OCI-LY1 (cell line): ENCODE measurements around the gene CDH13.

Experiments
- H2AFZ ChIP-seq: fragments of 200-600 bp; sonication (generic), shearing (Covaris generic); 2 replicates; pipeline ENCODE4 v1.6.0; 2014; ENCODE audit warnings: antibody characterized with exemption, mild to moderate bottlenecking, low read length
- H3F3A ChIP-seq: fragments of 200-600 bp; sonication (generic), shearing (Covaris generic); 2 replicates; pipeline ENCODE4 v1.6.0; 2014; ENCODE audit warnings: mild to moderate bottlenecking, antibody characterized with exemption, low read length, moderate library complexity; ENCODE audit not compliant: insufficient read depth
- H3K27ac ChIP-seq: fragments of 200-600 bp; sonication (generic); 2 replicates; pipeline ENCODE4 v1.5.1; 2014; ENCODE audit warnings: low read length, mixed run types, mild to moderate bottlenecking, low read depth; ENCODE audit not compliant: poor library complexity, severe bottlenecking
- H3K27me3 ChIP-seq: fragments of 200-600 bp; sonication (generic); 2 replicates; pipeline ENCODE4 v1.6.0; 2014; ENCODE audit warnings: antibody characterized with exemption, mild to moderate bottlenecking, low read length, moderate library complexity; ENCODE audit not compliant: insufficient read depth
- H3K36me3 ChIP-seq: fragments of 200-600 bp; sonication (generic); 2 replicates; pipeline ENCODE4 v1.6.1; 2014; ENCODE audit warnings: mild to moderate bottlenecking, antibody characterized with exemption, low read length, moderate library complexity, mixed read lengths; ENCODE audit not compliant: insufficient read depth
- H3K4me1 ChIP-seq: fragments of 200-600 bp; sonication (generic); 2 replicates; pipeline ENCODE4 v1.5.1; 2014; ENCODE audit warnings: mild to moderate bottlenecking, low read length, moderate library complexity; ENCODE audit not compliant: insufficient read depth, severe bottlenecking
- H3K4me2 ChIP-seq: fragments of 200-600 bp; sonication (generic), shearing (Covaris generic); 2 replicates; pipeline ENCODE4 v1.6.1; 2014; ENCODE audit warnings: low read length
- H3K4me3 ChIP-seq: fragments of 200-600 bp; sonication (generic); 2 replicates; pipeline ENCODE4 v1.5.1; 2014; ENCODE audit warnings: low read length, low read depth, mild to moderate bottlenecking, mixed read lengths; ENCODE audit not compliant: poor library complexity, severe bottlenecking
- H3K79me2 ChIP-seq: fragments of 200-600 bp; shearing (Covaris generic); 2 replicates; pipeline ENCODE4 v1.6.1; 2016; ENCODE audit warnings: mixed run types, low read length, mixed read lengths; ENCODE audit not compliant: insufficient read depth
- H3K9ac ChIP-seq: fragments of 200-600 bp; sonication (generic), shearing (Covaris generic); 2 replicates; pipeline ENCODE4 v1.6.1; 2014; ENCODE audit warnings: mild to moderate bottlenecking, low read length, mixed read lengths
- H3K9me2 ChIP-seq: fragments of 200-600 bp; sonication (generic), shearing (Covaris generic); 2 replicates; pipeline ENCODE4 v1.6.1; 2014; ENCODE audit warnings: low read depth, mild to moderate bottlenecking, low read length, mixed read lengths
- H3K9me3 ChIP-seq: fragments of 200-600 bp; shearing (Covaris generic); 2 replicates; pipeline ENCODE4 v1.6.1; 2014; ENCODE audit warnings: low read length, mixed read lengths
- H4K20me1 ChIP-seq: fragments of 200-600 bp; sonication (generic), shearing (Covaris generic); 2 replicates; pipeline ENCODE4 v1.6.0; 2016; ENCODE audit warnings: mild to moderate bottlenecking, low read length; ENCODE audit not compliant: insufficient read depth
- CTCF ChIP-seq: fragments of 200-600 bp; sonication (generic), shearing (Covaris generic); IDR thresholded peaks from 2 replicates; pipeline ENCODE4 v1.5.1; 2017; ENCODE audit warnings: mild to moderate bottlenecking, antibody characterized with exemption, low read length, moderate library complexity, mixed read lengths
- EZH2 ChIP-seq: fragments of 200-600 bp; sonication (generic), shearing (Covaris generic); IDR thresholded peaks from 2 replicates; pipeline ENCODE4 v1.8.0; 2017; ENCODE audit warnings: borderline replicate concordance, mixed run types, mild to moderate bottlenecking, antibody characterized with exemption, low read length, moderate library complexity, mixed read lengths

Gene CDH13

DNA sequence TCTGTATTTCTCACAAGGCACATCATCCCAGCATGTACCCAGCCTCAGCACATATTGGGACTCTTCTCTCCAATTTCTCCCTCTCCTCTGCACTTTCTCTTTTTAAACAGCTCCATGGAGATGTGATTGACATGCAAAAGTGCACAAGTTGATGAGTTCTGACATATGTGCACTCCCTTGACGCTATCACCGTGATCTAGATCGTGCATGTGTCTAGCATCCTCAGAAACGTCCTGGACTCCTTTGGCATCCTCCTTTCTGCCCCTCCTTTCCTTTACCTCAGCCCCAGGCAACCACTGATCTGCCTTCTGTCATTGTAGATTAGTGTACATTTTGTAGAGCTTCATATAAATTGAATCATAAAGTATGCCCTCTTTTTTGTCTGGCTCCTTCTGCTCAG, 1073.0 kb downstream of the CDH13 start:
- no peak overlapping the region for H3K9ac ChIP-seq
- H3K9me2 ChIP-seq, result no peaks in the 10 kb centered on the region
- no peaks in the 10 kb centered on the region for H3F3A ChIP-seq
- no peaks in the 10 kb centered on the region for H3K27me3 ChIP-seq
- no peaks in the 10 kb centered on the region for H3K79me2 ChIP-seq
- H3K9me3 ChIP-seq, result no peaks in the 10 kb centered on the region
- no peak for TF ChIP-seq CTCF
- TF ChIP-seq EZH2, result no peak
- no peaks in the 10 kb centered on the region for H4K20me1 ChIP-seq
- H2AFZ ChIP-seq, result no peak overlapping the region
- H3K4me2 ChIP-seq, result no peak overlapping the region
- no peak overlapping the region for H3K4me3 ChIP-seq
- no peaks in the 10 kb centered on the region for H3K4me1 ChIP-seq
- H3K27ac ChIP-seq, result no peak overlapping the region
- H3K36me3 ChIP-seq, result no peaks in the 10 kb centered on the region

GRCh38 chr16:83700918-83701317, 1074.1 kb downstream of the CDH13 start:
- no peak overlapping the region for H3K4me3 ChIP-seq
- H3F3A ChIP-seq, result no peaks in the 10 kb centered on the region
- H3K79me2 ChIP-seq, result no peaks in the 10 kb centered on the region
- H3K4me1 ChIP-seq, result no peaks in the 10 kb centered on the region
- no peak for TF ChIP-seq EZH2
- no peak for TF ChIP-seq CTCF
- no peaks in the 10 kb centered on the region for H3K27me3 ChIP-seq
- H3K36me3 ChIP-seq, result no peaks in the 10 kb centered on the region
- no peaks in the 10 kb centered on the region for H4K20me1 ChIP-seq
- H3K9me3 ChIP-seq, result no peaks in the 10 kb centered on the region
- H3K4me2 ChIP-seq, result no peak overlapping the region
- H3K9ac ChIP-seq, result no peak overlapping the region
- no peak overlapping the region for H3K27ac ChIP-seq
- H3K9me2 ChIP-seq, result no peaks in the 10 kb centered on the region
- H2AFZ ChIP-seq, result no peak overlapping the region

- Histone ChIP-seq H3K9ac (no peak overlapping the region), H3F3A (no peaks in the 10 kb centered on the region), H3K4me1 (no peaks in the 10 kb centered on the region), H3K27me3 (no peaks in the 10 kb centered on the region), H3K9me2 (no peaks in the 10 kb centered on the region), H3K79me2 (no peaks in the 10 kb centered on the region), H4K20me1 (no peaks in the 10 kb centered on the region), H3K4me2 (no peak overlapping the region), H3K9me3 (no peaks in the 10 kb centered on the region), H3K4me3 (no peak overlapping the region), H3K27ac (no peak overlapping the region), H2AFZ (no peak overlapping the region), H3K36me3 (no peaks in the 10 kb centered on the region)
- no peak for TF ChIP-seq EZH2
Measured at GRCh38 chr16:83701494-83701893, 1074.7 kb downstream of the CDH13 start.

DNA sequence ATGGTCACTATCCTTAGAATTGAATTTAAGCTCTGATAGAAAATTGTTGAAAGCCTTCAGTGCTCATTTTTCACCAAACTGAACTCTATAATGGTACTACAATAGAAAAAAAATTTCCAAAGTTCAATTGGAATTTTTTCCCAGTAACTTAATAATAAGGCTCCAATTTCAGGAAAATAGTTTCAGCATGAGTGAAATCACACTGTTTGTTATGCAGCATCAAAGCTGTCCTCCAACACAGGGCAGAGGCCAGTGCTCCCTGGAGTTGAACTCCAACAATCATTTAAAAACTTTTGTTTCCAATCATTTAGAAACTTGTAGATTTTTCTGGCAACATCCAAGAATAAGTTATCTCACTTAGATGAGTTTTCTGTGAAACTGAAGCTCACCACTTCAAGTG, 1077.9 kb downstream of the CDH13 start:
- H3K9me2 ChIP-seq, result no peaks in the 10 kb centered on the region

More for the DNA sequence above, 1077.9 kb downstream of the CDH13 start:
- Histone ChIP-seq H3K4me2 (no peak overlapping the region), H3K4me1 (no peaks in the 10 kb centered on the region), H3K27me3 (no peaks in the 10 kb centered on the region), H3K4me3 (no peak overlapping the region), H3K9me3 (no peaks in the 10 kb centered on the region), H3K79me2 (no peaks in the 10 kb centered on the region), H3K36me3 (no peaks in the 10 kb centered on the region), H3K27ac (no peak overlapping the region), H2AFZ (no peak overlapping the region), H3F3A (no peaks in the 10 kb centered on the region), H3K9ac (no peak overlapping the region), H4K20me1 (no peaks in the 10 kb centered on the region)
- TF ChIP-seq EZH2 (no peak), CTCF (no peak)
